ACHN (cell line): ENCODE measurements around the gene TMEM108.

ENCODE experiments used
- DNase-seq: peaks from one replicate; pipeline ENCODE4 v3.0.0-alpha.2; 2015
- in situ Hi-C: cut with HindIII; loops from 2 replicates; pipeline ENCODE4 v1.10.0; 2017; ENCODE audit warnings: low sequenced_read_pairs, low pct_ligation_motif_present, low pct_unique_long_range_greater_than_20kb

The TMEM108 gene

GRCh38 chr3:133381346-133382109 lies 343.3 kb downstream of the TMEM108 start:
- in situ Hi-C loops = no loop called here
- DNase-seq = no peak

- DNase-seq = no peak
- in situ Hi-C loops = no loop called here
These were observed 345.0 kb downstream of the TMEM108 start for GRCh38 chr3:133383175-133383574.

GRCh38 chr3:133383741-133384140 lies 345.6 kb downstream of the TMEM108 start:
- no peak for DNase-seq
- in situ Hi-C loops = no loop called here

- in situ Hi-C loops = no loop called here
- peak; percentile 44 for DNase-seq
These were observed 346.3 kb downstream of the TMEM108 start for GRCh38 chr3:133384331-133385027.

- in situ Hi-C loops = no loop called here
- DNase-seq = no peak
These were observed 348.7 kb downstream of the TMEM108 start for GRCh38 chr3:133386876-133387275.

GRCh38 chr3:133387341-133387740 lies 349.1 kb downstream of the TMEM108 start:
- no peak for DNase-seq
- in situ Hi-C loops = no loop called here

GRCh38 chr3:133388696-133389395 lies 350.7 kb downstream of the TMEM108 start:
- no peak for DNase-seq
- in situ Hi-C loops = no loop called here

GRCh38 chr3:133390715-133391114 lies 352.5 kb downstream of the TMEM108 start:
- DNase-seq = no peak
- in situ Hi-C loops = no loop called here

- DNase-seq = no peak
- in situ Hi-C loops = no loop called here
These were observed 355.0 kb downstream of the TMEM108 start for GRCh38 chr3:133393204-133393603.

- DNase-seq = no peak
- in situ Hi-C loops = no loop called here
These were observed 355.7 kb downstream of the TMEM108 start for GRCh38 chr3:133393691-133394474.

GRCh38 chr3:133394561-133395311 lies 356.5 kb downstream of the TMEM108 start:
- DNase-seq = no peak
- in situ Hi-C loops = no loop called here

- DNase-seq = no peak
- in situ Hi-C loops = no loop called here
These were observed 358.7 kb downstream of the TMEM108 start for GRCh38 chr3:133396906-133397305.

GRCh38 chr3:133400006-133400515 lies 361.9 kb downstream of the TMEM108 start, which contains the start of gene BFSP2:
Gene BFSP2, plus strand, starts transcription at chr3:133400056. Its CDS starts 28 bp downstream, at chr3:133400084.
- no peak for DNase-seq
- in situ Hi-C loops = no loop called here

GRCh38 chr3:133401374-133402135 lies 363.4 kb downstream of the TMEM108 start:
- DNase-seq = no peak
- in situ Hi-C loops = no loop called here

GRCh38 chr3:133404920-133405319 lies 366.7 kb downstream of the TMEM108 start:
- DNase-seq = no peak
- in situ Hi-C loops = no loop called here

- DNase-seq = no peak
- in situ Hi-C loops = no loop called here
These were observed 370.2 kb downstream of the TMEM108 start for GRCh38 chr3:133408366-133408765.

- peak; percentile 67 for DNase-seq
- in situ Hi-C loops = no loop called here
These were observed 370.8 kb downstream of the TMEM108 start for GRCh38 chr3:133408961-133409360.
